Tibial nerve (tissue), 4 donors: ENCODE measurements around the gene ATG10.

Source experiments
- EP300 ChIP-seq, 2 donors: sonication (generic); formaldehyde crosslinking; IDR thresholded peaks; one replicate each; pipeline ENCODE4 v1.6.1; 2017; ENCODE audit warnings: antibody characterized with exemption in 2 of 2, mild to moderate bottlenecking in 1 of 2
- POLR2A ChIP-seq, 2 donors: fragments of 450-650 bp; IDR thresholded peaks; one replicate each; pipeline ENCODE4 v1.6.1; 2017; ENCODE audit warnings: antibody characterized with exemption in 2 of 2, mild to moderate bottlenecking in 2 of 2, moderate library complexity in 2 of 2
- TF ChIP-seq, protein P1 (sequence below), 5 experiments: fragments of 200-600 bp in 3 of 5; fragments of 450-650 bp in 2 of 5; sonication (generic) in 3 of 5; IDR thresholded peaks; one replicate each; pipeline ENCODE4 v1.5.1; 2016 to 2019; ENCODE audit warnings: antibody characterized with exemption in 5 of 5, mild to moderate bottlenecking in 3 of 5, moderate library complexity in 2 of 5

- TF ChIP-seq EP300 (IDR thresholded peaks at IDR 0.05), result no peak
- TF ChIP-seq, protein P1, sequence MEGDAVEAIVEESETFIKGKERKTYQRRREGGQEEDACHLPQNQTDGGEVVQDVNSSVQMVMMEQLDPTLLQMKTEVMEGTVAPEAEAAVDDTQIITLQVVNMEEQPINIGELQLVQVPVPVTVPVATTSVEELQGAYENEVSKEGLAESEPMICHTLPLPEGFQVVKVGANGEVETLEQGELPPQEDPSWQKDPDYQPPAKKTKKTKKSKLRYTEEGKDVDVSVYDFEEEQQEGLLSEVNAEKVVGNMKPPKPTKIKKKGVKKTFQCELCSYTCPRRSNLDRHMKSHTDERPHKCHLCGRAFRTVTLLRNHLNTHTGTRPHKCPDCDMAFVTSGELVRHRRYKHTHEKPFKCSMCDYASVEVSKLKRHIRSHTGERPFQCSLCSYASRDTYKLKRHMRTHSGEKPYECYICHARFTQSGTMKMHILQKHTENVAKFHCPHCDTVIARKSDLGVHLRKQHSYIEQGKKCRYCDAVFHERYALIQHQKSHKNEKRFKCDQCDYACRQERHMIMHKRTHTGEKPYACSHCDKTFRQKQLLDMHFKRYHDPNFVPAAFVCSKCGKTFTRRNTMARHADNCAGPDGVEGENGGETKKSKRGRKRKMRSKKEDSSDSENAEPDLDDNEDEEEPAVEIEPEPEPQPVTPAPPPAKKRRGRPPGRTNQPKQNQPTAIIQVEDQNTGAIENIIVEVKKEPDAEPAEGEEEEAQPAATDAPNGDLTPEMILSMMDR (IDR thresholded peaks at IDR 0.05), result no peak
- no peak for TF ChIP-seq POLR2A (IDR thresholded peaks at IDR 0.05)
Measured at GRCh38 chr5:82151204-82151603, 179.4 kb downstream of the ATG10 start.
